Loucy (cell line): Measurements from ENCODE around the gene ORAI3.

Experiments
- EZH2phosphoT487 ChIP-seq: fragments of 200-600 bp; IDR thresholded peaks from 2 replicates; pipeline ENCODE4 v1.6.1; 2018; ENCODE audit warnings: antibody characterized with exemption, mild to moderate bottlenecking, moderate library complexity, borderline replicate concordance
- TF ChIP-seq, protein P1 (sequence below): fragments of 200-600 bp; sonication (generic); conservative IDR thresholded peaks from 2 replicates; pipeline ENCODE4 v1.5.1; 2014; ENCODE audit warnings: mild to moderate bottlenecking, antibody characterized with exemption, low read length

DNA sequence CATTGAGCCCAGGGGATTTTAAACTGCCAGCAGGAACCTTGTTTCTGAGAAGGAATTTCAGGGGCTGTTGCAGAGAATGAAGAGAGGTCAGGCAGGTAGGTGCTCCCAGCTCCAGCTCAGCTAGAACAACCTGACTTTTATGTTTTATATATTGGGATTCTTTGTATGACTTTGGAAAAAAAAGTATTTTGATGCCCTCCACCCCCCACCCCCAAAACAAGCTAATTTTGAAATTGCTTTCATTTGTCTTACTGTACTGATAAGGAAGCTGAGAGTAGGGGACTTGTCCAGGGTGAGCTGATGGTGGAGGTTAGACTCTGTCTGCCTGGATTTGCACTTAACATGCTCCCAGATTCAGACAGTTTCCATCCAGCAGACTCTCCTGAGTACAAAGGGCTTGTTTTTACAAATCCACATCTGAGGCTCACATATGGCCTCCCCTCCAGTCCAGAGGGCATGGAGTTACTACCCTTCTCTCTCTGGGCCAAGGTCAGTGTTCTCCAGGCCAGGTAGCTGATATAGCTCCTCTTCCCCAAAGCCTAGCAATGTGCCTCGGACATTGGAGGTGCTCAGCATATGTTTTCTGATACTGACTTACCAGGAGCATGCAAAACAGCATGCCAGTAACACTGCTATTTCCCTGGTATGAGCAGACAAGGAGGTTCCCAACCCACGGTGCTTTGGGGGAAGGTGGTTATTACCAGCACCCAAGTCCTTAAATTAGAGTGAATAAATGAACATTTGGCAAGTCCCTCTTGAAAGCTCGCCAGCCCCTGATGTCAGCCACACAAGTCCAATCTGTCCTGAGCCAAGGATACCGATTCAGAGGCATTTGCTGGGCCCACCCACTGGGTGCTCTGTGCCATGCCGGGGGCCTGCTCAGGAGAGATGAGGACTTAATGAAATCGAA, 50.2 kb downstream of the ORAI3 start:
- TF ChIP-seq, protein P1, sequence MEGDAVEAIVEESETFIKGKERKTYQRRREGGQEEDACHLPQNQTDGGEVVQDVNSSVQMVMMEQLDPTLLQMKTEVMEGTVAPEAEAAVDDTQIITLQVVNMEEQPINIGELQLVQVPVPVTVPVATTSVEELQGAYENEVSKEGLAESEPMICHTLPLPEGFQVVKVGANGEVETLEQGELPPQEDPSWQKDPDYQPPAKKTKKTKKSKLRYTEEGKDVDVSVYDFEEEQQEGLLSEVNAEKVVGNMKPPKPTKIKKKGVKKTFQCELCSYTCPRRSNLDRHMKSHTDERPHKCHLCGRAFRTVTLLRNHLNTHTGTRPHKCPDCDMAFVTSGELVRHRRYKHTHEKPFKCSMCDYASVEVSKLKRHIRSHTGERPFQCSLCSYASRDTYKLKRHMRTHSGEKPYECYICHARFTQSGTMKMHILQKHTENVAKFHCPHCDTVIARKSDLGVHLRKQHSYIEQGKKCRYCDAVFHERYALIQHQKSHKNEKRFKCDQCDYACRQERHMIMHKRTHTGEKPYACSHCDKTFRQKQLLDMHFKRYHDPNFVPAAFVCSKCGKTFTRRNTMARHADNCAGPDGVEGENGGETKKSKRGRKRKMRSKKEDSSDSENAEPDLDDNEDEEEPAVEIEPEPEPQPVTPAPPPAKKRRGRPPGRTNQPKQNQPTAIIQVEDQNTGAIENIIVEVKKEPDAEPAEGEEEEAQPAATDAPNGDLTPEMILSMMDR, result no peak
- no peak for TF ChIP-seq EZH2phosphoT487
